ENCODE results near the gene NHEJ1.

Gene NHEJ1

GRCh38 chr2:219030177-219030940 is 130.3 kb downstream of the NHEJ1 start:
- H4K20me1 ChIP-seq (ENCODE audit: low read depth, low read length): no peaks in the 10 kb centered on the region
- H2AFZ ChIP-seq (ENCODE audit: low read depth, low read length, severe bottlenecking): no peak overlapping the region
- no peak overlapping the region for H3K27ac ChIP-seq (ENCODE audit: low read depth, low read length)
- H3K4me2 ChIP-seq (ENCODE audit: low read depth, low read length, poor library complexity, severe bottlenecking): no peak overlapping the region
- no peaks in the 10 kb centered on the region for H3K27me3 ChIP-seq (ENCODE audit: low read length)
- no peaks in the 10 kb centered on the region for H3K9me3 ChIP-seq (ENCODE audit: insufficient read depth, low read length)
- H3F3A ChIP-seq (ENCODE audit: insufficient read depth): no peaks in the 10 kb centered on the region
- H3K4me3 ChIP-seq (ENCODE audit: insufficient read depth, low read length, poor library complexity, severe bottlenecking): no peak overlapping the region
- TF ChIP-seq, protein P1, sequence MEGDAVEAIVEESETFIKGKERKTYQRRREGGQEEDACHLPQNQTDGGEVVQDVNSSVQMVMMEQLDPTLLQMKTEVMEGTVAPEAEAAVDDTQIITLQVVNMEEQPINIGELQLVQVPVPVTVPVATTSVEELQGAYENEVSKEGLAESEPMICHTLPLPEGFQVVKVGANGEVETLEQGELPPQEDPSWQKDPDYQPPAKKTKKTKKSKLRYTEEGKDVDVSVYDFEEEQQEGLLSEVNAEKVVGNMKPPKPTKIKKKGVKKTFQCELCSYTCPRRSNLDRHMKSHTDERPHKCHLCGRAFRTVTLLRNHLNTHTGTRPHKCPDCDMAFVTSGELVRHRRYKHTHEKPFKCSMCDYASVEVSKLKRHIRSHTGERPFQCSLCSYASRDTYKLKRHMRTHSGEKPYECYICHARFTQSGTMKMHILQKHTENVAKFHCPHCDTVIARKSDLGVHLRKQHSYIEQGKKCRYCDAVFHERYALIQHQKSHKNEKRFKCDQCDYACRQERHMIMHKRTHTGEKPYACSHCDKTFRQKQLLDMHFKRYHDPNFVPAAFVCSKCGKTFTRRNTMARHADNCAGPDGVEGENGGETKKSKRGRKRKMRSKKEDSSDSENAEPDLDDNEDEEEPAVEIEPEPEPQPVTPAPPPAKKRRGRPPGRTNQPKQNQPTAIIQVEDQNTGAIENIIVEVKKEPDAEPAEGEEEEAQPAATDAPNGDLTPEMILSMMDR (IDR thresholded peaks at IDR 0.05; ENCODE audit: insufficient read depth, low read length, poor library complexity, severe bottlenecking): no peak
- TF ChIP-seq EZH2phosphoT487 (conservative IDR thresholded peaks at IDR 0.05; ENCODE audit: low read length): no peak
- no peaks in the 10 kb centered on the region for H3K36me3 ChIP-seq (ENCODE audit: low read length)
- no peaks in the 10 kb centered on the region for H3K9me2 ChIP-seq (replicated peaks; ENCODE audit: insufficient read depth, low read length)
- H3K9ac ChIP-seq (ENCODE audit: low read length): no peak overlapping the region
- H3K79me2 ChIP-seq (ENCODE audit: insufficient read depth, low read length): no peaks in the 10 kb centered on the region

- Histone ChIP-seq H3K27me3 (ENCODE audit: low read length) (no peaks in the 10 kb centered on the region), H3K9me3 (ENCODE audit: insufficient read depth, low read length) (no peaks in the 10 kb centered on the region), H3K9ac (ENCODE audit: low read length) (no peak overlapping the region), H3K4me2 (ENCODE audit: low read depth, low read length, poor library complexity, severe bottlenecking) (no peak overlapping the region), H3F3A (ENCODE audit: insufficient read depth) (no peaks in the 10 kb centered on the region), H3K27ac (ENCODE audit: low read depth, low read length) (no peak overlapping the region), H3K9me2 (replicated peaks; ENCODE audit: insufficient read depth, low read length) (no peaks in the 10 kb centered on the region), H3K36me3 (ENCODE audit: low read length) (no peaks in the 10 kb centered on the region), H4K20me1 (ENCODE audit: low read depth, low read length) (no peaks in the 10 kb centered on the region), H3K79me2 (ENCODE audit: insufficient read depth, low read length) (no peaks in the 10 kb centered on the region), H2AFZ (ENCODE audit: low read depth, low read length, severe bottlenecking) (no peak overlapping the region), H3K4me3 (ENCODE audit: insufficient read depth, low read length, poor library complexity, severe bottlenecking) (no peak overlapping the region)
- TF ChIP-seq EZH2phosphoT487 (conservative IDR thresholded peaks at IDR 0.05; ENCODE audit: low read length): no peak
- TF ChIP-seq, protein P1 (IDR thresholded peaks at IDR 0.05; ENCODE audit: insufficient read depth, low read length, poor library complexity, severe bottlenecking): peak; percentile 85
Observed at GRCh38 chr2:219029829-219030165, 130.8 kb downstream of the NHEJ1 start.

GRCh38 chr2:219028996-219029828 is 131.4 kb downstream of the NHEJ1 start:
- Histone ChIP-seq H3K9ac (ENCODE audit: low read length) (no peak overlapping the region), H3K36me3 (ENCODE audit: low read length) (no peaks in the 10 kb centered on the region), H3K4me3 (ENCODE audit: insufficient read depth, low read length, poor library complexity, severe bottlenecking) (no peak overlapping the region), H3K9me2 (replicated peaks; ENCODE audit: insufficient read depth, low read length) (no peaks in the 10 kb centered on the region), H3K79me2 (ENCODE audit: insufficient read depth, low read length) (no peaks in the 10 kb centered on the region), H2AFZ (ENCODE audit: low read depth, low read length, severe bottlenecking) (no peak overlapping the region), H3K27me3 (ENCODE audit: low read length) (no peaks in the 10 kb centered on the region), H3K4me2 (ENCODE audit: low read depth, low read length, poor library complexity, severe bottlenecking) (no peak overlapping the region), H3F3A (ENCODE audit: insufficient read depth) (no peaks in the 10 kb centered on the region), H3K9me3 (ENCODE audit: insufficient read depth, low read length) (no peaks in the 10 kb centered on the region), H3K27ac (ENCODE audit: low read depth, low read length) (no peak overlapping the region), H4K20me1 (ENCODE audit: low read depth, low read length) (no peaks in the 10 kb centered on the region)
- TF ChIP-seq, protein P1 (IDR thresholded peaks at IDR 0.05; ENCODE audit: insufficient read depth, low read length, poor library complexity, severe bottlenecking): no peak
- TF ChIP-seq EZH2phosphoT487 (conservative IDR thresholded peaks at IDR 0.05; ENCODE audit: low read length): no peak
